ENCODE measurements around the gene LRP1B.
A peak's percentile ranks its signal among the peaks of the same experiment; 100 is the strongest.

GRCh38 chr2:142100139-142100873, 30.5 kb downstream of the LRP1B start:
- TF ChIP-seq CTCF (IDR thresholded peaks at IDR 0.05) = no peak
- no peak for TF ChIP-seq EP300 (IDR thresholded peaks at IDR 0.05; ENCODE audit: borderline replicate concordance in 1 of 2, low read depth in 1 of 2, low read length in 1 of 2)
- TF ChIP-seq USF1 (IDR thresholded peaks at IDR 0.05; ENCODE audit: borderline replicate concordance, low read depth) = no peak
- TF ChIP-seq GABPA (IDR thresholded peaks at IDR 0.05; ENCODE audit: low read depth) = no peak
- no peak for TF ChIP-seq TEAD4 (IDR thresholded peaks at IDR 0.05; ENCODE audit: borderline replicate concordance, insufficient read depth)
- TF ChIP-seq POLR2AphosphoS5 (IDR thresholded peaks at IDR 0.05; ENCODE audit: low read depth, low read length) = 0 out of 2 replicates have a peak, but pooled peaks have one; percentile 18
- TF ChIP-seq RFX5 (IDR thresholded peaks at IDR 0.05; ENCODE audit: low read length) = no peak
- TF ChIP-seq REST (IDR thresholded peaks at IDR 0.05; ENCODE audit: low read depth, low read length) = no peak
- peak; percentile 20; the same call in 1 of the 2 replicates for TF ChIP-seq NFIC (IDR thresholded peaks at IDR 0.05; ENCODE audit: borderline replicate concordance)
- TF ChIP-seq RCOR1 (IDR thresholded peaks at IDR 0.05; ENCODE audit: low read length) = no peak
- no peak for TF ChIP-seq RAD21 (IDR thresholded peaks at IDR 0.05; ENCODE audit: low read length)
